ENCODE measurements around the gene SLC16A13. TPM values are rescaled to one million over a fixed set of nuclear protein-coding genes. Genes with fewer than 3 reads are reported as not detected.

SLC16A13 gene
- total and polyA plus RNA-seq, 8 donors: 3.7 to 21.5 (median 4.8) TPM

DNA sequence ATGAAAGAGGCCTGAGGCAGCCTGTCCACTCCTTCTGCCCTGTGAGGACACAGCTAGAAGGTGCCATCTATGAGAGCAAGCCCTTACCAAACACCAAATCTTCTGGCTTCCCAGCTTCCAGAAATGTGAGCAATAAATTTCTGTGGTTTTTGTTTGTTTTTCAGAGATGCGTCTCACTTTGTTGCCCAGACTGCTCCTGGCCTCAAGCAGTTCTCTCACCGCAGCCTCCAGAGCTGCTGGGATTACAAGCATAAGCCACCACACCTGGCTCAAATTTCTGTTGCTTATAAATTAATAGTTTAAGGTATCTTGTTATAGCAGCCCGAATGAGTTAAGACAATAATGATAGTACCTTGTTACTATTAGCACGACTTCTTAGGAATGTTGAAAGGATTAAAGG, 20.6 kb downstream of the SLC16A13 start:
- no peak overlapping the region for H3K27ac ChIP-seq
- no peaks in the 10 kb centered on the region for H3K36me3 ChIP-seq
- no peaks in the 10 kb centered on the region for H3K9me3 ChIP-seq
- TF ChIP-seq, protein P1, sequence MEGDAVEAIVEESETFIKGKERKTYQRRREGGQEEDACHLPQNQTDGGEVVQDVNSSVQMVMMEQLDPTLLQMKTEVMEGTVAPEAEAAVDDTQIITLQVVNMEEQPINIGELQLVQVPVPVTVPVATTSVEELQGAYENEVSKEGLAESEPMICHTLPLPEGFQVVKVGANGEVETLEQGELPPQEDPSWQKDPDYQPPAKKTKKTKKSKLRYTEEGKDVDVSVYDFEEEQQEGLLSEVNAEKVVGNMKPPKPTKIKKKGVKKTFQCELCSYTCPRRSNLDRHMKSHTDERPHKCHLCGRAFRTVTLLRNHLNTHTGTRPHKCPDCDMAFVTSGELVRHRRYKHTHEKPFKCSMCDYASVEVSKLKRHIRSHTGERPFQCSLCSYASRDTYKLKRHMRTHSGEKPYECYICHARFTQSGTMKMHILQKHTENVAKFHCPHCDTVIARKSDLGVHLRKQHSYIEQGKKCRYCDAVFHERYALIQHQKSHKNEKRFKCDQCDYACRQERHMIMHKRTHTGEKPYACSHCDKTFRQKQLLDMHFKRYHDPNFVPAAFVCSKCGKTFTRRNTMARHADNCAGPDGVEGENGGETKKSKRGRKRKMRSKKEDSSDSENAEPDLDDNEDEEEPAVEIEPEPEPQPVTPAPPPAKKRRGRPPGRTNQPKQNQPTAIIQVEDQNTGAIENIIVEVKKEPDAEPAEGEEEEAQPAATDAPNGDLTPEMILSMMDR (IDR thresholded peaks at IDR 0.05): no peak
- intact Hi-C loops (cut with DNase I): no loop called here
- no peaks in the 10 kb centered on the region for H3K27me3 ChIP-seq
- H3K4me1 ChIP-seq: peaks cover 0 to 5% of the 10 kb centered on the region in 2 donors
- DNase-seq: no peak
- no peak overlapping the region for H3K4me3 ChIP-seq
- no peak for ATAC-seq

DNA sequence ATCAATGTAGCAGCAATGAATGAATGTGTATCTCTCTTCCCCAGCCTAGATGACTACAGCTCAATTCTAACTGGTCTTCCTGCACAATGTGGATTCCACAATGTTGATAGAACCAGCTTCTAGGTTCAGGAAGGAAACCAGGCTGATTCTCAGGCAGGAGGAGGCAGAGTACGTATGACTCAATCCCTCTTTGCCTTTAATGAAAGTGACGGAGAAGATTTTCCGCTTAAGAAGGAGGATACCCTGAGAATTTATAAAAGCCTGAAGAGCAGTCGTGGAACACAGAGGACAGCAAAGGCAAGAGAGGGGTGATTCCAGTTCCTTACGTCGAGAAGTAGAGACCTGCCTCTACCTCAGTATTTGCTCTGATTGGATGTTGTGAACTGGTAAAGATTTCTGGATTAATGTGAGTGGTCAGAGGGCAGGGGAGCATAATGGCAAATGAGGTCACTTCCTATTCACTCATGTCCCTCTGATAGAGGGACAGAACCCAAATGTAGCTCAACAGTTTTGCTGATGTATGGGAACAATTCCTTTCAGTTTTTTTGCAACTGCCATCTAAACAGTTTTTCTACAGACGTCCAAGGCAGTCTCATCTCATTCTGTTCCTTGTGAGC, 23.1 kb downstream of the SLC16A13 start:
- Histone ChIP-seq H3K4me3 (no peak overlapping the region), H3K4me1 (no peaks in the 10 kb centered on the region), H3K27ac (no peak overlapping the region), H3K9me3 (no peaks in the 10 kb centered on the region), H3K27me3 (no peaks in the 10 kb centered on the region), H3K36me3 (no peaks in the 10 kb centered on the region)
- intact Hi-C loops (cut with DNase I): no loop called here
- TF ChIP-seq, protein P1 (IDR thresholded peaks at IDR 0.05): no peak
- ATAC-seq: no peak
- no peak for DNase-seq

GRCh38 chr17:7060165-7060891, 24.5 kb downstream of the SLC16A13 start:
- H3K4me3 ChIP-seq: no peak overlapping the region
- intact Hi-C loops (cut with DNase I): no loop called here
- no peak overlapping the region for H3K27ac ChIP-seq
- H3K9me3 ChIP-seq: no peaks in the 10 kb centered on the region
- H3K27me3 ChIP-seq: no peaks in the 10 kb centered on the region
- no peaks in the 10 kb centered on the region for H3K4me1 ChIP-seq
- DNase-seq: peak in 1 of 4 donors; percentile 13
- no peaks in the 10 kb centered on the region for H3K36me3 ChIP-seq
- peak; percentile 66 for ATAC-seq
- TF ChIP-seq, protein P1 (IDR thresholded peaks at IDR 0.05): no peak

GRCh38 chr17:7063518-7064094, 27.8 kb downstream of the SLC16A13 start:
- intact Hi-C loops (cut with DNase I): no loop called here
- no peak overlapping the region for H3K27ac ChIP-seq
- no peak overlapping the region for H3K4me3 ChIP-seq
- peak in 1 of 4 donors; percentile 2 for DNase-seq
- ATAC-seq: no peak
- no peaks in the 10 kb centered on the region for H3K4me1 ChIP-seq
- no peaks in the 10 kb centered on the region for H3K36me3 ChIP-seq
- H3K27me3 ChIP-seq: no peaks in the 10 kb centered on the region
- TF ChIP-seq, protein P1 (IDR thresholded peaks at IDR 0.05): no peak
- peaks cover 0 to 11% of the 10 kb centered on the region in 2 donors for H3K9me3 ChIP-seq

- intact Hi-C loops (cut with DNase I): no loop called here
- Histone ChIP-seq H3K36me3 (no peaks in the 10 kb centered on the region), H3K27me3 (no peaks in the 10 kb centered on the region), H3K4me1 (no peaks in the 10 kb centered on the region), H3K4me3 (no peak overlapping the region), H3K27ac (no peak overlapping the region), H3K9me3 (peaks cover 0 to 15% of the 10 kb centered on the region in 2 donors)
- no peak for ATAC-seq
- TF ChIP-seq, protein P1 (IDR thresholded peaks at IDR 0.05): no peak
- DNase-seq: peak in 1 of 4 donors; percentile 19
Measured at GRCh38 chr17:7064261-7064660, 28.4 kb downstream of the SLC16A13 start.

Measured in left lung (tissue), 10 donors.